CD4-positive, alpha-beta T cell treated with Interleukin-10 for 1 hour (primary cell): Measurements from ENCODE around the gene DHX58.

Source experiments
- DNase-seq: peaks from one replicate; pipeline ENCODE4 v3.0.0-alpha.2; 2020

DHX58 gene

DNA sequence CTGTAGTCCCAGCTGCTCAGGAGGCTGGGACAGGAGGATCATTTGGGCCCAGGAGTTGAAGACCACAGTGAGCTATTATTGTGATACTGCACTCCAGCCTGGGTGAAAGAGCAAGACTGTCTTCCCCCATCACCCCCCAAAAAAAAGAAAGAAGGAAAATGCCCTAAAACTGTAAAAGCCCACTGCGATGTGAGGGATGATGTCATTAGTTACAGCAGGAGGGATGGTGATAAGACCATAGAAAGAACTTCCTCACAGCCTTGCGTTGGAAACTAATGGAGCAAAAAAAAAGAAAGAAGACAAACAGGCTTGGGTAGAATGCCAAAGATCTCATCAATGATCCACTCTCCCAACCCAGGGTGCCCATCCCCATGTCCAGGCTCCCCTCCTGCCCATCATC lies 33.0 kb downstream of the DHX58 start:
- DNase-seq = no peak

DNA sequence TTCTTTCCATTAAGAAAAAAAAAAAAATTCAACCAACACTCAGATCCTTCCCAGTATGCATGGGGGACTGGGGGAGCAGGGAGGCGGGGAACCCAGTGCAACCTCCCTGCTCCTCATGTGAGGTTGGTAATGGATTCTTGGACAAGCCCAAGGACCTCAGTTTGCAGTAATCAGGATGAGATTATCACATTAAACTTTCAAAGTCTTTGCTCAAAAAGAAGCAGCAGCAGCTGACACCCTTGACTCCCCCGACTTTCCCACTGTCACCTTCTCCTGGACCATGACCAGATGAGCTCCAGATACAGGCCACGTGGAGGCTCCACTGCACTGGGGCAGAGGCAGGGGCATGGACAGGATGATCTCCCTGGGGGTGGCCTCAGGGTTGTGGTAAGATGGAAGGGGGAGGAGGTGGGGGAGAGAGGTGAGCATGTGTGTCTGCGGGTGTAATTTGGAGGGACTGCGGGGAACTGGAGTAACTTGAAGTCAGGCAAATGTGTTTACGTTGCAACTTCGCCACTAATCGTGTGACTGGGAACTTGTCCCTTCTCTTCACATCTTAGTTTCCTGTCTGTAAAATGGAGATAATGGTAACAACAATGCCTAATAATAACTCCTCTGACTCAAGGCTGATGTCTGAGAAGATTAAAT lies 34.0 kb downstream of the DHX58 start:
- no peak for DNase-seq

DNA sequence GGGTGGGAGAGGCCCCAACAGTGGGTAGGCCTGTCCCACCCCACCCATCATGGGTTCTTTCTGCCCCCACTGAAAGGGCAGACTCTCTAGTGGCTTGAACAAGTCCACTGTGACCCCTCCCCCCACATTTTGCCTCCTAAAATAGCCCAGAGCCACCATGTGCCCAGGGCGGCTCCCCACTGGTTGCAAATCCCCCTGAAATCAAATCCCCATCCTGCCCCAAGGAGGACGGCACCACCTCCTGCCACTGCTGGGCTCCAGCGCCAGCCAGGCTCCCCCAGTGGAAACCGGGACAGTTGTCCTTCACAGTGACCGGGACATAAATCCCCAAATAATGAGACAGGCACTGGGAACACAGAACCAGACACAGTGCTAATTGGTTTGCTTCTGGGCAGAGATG lies 34.8 kb downstream of the DHX58 start:
- DNase-seq = no peak

DNA sequence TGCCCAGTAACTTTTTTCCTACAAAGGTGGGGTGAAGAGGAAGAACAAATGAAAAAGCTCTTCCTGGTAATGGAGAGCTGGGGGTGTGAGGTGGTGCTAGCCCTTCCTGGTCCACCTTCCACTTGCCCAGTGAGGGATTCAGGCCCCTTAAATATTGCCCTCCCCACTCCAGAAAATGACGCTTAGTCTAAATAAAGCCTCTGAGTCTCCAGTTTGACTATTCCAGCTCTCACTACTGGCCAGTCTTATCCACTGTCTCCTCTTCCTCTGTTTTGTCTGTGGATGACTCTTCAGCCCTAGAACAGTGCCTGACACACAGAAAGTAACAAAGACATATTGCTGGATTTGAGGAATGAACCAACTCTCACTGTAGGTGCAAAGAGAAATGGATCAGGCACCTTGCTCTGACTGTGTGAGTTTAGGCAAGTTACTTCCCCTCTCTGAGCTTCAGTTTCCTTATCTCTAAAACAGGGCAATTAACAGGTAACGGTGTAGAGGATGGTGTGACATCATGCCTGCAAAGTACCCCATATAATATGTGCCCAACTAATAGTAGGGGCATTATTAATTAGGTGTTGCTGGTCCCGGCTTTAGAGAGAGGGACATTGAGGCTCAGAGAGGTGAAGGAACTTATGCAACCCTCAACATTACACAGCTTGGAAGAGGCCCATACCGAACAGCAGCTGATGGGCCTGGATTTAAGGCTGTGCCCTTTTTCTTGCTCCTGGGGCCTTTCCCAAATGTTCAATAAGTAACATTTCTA lies 35.5 kb downstream of the DHX58 start:
- no peak for DNase-seq

DNA sequence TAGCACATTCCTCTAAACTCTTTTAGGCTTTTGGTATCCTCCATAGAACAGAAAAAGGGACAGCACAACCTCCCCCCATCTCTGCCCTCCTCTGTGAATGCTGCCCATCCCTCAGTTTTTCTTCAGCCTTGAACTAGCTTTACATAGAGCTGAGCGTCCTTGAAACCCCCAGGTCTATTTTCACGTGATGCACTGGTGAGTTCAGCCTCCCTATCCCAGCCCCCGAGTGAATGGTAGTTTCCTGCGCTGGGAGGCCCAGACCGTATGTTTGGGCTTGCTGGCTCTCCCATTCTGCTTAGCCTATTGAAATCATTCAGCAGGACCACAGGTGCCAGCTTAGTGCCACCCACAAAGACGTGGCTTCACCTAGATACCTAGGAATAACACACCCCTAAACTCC lies 36.7 kb downstream of the DHX58 start:
- DNase-seq = no peak

DNA sequence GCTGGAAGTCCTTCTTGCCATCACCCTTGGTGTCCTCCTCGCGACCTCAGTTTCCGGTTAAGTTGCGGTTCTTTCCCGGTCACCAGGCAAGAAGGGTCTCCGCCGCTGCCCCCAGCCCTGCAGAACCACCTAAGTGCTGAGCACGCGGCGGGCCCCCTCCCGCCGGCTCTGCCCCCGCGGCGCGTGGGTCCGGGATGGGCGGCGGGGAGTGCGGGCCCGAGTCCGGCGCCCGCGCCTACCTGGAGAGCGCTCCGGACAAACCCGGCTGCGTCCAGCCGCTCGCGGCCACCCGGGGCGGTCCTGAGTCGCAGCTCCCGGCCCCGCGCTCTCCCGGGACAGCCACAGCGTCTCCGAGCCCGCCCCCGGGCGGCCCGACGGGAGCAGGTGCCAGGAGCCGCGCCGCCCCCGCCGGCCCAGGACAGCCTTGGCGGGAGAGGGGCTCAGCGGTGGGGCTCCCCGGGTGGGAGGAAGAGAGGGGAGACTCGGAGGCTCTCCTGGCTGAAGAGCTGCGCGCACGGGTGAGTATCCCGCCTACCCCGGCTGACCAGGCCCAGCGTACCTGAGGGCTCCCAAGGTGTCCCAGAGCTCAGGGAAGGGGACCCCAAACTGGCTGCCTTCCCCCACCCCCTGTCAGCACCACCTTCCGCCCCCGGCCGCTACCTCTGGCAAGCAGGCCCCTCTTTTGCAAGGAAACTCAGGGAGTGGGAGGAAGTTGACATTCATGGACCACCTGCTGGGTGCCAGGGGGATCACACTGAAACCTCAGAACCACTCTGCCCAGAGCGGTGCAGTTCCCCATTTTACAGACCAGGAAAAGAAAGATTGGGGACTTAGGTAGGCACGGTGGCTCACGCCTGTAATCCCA lies 40.0 kb downstream of the DHX58 start:
- no peak for DNase-seq

DNA sequence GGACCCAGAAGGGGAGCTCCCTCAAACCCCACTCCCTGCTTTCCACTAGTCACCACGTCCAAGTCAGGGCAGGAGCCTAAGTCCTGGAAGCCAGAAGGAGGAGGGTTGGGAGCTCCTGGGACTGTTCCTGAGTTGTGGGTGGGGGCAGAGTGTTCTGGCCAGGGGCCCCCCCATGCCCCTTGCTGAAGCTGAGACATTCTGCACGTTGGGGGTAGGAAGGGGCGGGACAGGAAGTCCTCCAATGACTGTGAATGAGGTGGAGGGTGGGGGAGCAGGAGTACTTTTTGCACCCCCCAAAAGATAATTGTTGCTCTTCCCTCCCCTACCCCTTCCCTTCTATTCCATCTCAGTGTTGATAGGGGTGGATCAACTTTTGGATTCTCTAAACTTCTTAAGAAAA lies 40.7 kb downstream of the DHX58 start:
- no peak for DNase-seq

DNA sequence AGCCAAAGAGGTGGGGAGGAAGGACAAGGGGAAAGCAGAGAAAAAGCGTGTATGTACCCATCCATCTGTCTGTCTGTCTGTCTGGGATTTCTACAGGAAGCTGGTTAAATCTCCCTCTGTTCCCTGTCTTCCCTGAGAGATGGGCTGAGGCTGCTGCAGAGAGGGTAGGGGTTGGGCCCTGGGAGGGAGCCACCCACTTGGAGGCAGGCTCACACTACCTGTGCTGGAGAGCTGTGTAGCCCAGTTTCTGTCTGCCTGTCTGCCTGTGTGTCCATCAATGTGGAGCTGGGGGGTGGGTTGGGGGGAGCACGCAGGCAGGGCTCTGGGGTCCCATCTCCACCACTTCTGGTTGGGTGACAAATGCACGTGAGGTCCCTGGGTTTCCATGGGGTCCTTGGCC lies 43.5 kb downstream of the DHX58 start:
- no peak for DNase-seq

DNA sequence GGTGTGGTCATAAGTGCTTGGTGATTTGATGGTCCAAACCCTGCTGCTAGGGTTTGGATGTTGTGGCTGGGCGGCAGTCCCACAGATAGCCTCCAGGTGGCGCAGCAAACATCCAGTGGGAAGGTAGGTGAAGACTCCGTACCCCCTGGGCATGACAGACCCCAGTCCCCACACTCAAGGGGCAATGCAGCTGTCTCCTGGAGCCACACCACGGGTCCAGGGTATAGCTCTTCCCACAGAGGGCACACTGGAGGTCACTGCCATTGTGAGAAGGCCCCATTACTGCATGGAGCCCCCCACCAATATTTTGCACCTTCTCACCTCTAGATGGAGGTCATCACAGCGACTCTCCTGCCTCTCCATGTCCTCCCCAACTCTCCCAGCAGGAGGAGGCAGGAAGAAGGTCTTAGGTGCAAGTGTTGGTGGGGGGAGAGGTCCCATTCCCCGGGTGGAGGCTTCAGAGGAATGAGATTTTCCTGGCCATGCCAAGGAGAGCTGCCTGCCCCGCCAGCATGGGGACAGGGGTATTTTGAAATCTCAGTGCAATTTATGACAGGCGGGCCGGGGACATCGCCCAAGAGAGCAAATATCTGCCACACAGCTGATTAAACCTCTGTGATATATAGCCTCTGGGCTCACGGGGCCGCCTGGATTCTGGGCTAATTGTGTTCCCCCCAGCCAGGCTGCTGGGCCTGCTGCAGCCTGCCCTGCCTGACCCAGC lies 45.0 kb downstream of the DHX58 start:
- peak; percentile 76 for DNase-seq

DNA sequence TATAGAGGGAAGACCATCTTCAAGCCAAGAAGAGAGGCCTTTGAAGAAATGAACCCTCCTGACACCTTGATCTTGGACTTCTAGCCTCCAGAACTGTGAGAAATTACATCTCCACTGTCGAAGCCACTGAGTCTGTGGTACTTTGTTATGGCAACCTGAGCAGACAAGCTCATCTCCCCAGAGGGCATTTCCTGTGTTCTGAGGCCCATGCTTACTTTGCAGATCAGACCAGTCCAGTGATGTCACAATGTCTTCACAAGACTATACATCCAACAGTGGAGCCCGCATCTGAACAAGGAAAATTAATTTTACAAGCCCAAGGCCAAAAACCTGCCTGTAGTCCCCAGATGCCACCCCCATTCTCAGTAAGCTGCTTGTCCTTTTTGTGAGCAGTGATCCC lies 47.3 kb downstream of the DHX58 start:
- DNase-seq = no peak

DNA sequence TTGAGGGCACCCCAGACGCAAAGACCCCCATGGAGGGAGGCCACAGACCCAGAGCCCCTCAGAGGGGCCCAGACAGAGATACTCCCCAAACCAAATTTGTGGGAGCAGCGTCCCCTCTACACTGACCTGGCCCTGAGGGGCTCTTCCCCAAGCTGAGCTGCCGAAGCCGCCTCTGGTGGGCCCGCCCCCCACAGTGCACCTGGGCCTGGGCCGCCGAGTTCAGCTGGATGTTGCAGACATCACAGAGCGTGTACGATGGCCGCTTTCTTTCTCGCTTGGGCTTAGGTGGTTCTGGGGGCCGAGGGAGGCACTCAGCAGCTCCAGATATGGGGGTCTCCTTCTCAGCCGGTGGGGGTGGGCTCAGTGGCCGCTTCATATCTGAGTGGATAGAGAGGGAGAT lies 49.8 kb downstream of the DHX58 start:
- no peak for DNase-seq

DNA sequence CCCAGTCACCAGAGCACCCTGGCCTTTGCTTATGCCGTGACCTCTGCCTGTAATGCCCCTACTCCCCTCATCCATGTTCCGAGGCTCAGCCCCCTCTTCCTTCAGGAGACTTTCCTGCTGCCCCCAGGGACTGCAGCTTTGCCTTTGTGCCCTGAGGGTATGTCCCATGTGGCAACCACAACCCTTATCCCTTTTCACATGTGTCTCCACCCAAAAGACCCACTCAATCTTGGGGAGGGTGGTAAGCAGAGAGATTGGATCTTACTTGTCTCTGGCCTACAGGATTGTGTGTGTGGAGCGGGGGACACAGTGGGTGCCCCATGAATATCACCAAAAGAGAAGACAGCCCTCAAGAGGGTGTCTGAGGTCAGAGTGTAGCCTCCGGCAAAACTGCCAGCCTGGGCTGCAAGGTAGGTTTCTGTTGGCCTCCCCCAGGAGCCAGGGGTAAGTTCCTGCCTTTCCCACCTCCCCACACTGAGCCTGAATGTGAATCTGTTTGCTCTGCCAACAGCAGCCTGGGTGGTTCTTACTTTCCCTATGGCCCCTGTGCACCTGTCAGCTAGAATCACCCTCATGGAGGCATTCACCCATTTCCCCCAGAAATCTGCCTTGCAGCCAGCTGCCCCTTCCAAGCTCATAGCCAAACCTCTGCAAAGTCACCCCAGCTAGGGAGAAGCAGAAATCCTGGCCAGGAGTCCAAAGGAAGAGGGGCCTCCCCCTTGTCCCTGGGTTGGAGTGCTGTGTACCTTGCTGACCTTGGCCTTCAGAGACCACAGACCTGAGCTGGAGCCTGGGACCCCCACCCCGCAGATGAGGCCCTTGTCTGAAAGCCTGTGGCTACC lies 50.6 kb downstream of the DHX58 start:
- no peak for DNase-seq

DNA sequence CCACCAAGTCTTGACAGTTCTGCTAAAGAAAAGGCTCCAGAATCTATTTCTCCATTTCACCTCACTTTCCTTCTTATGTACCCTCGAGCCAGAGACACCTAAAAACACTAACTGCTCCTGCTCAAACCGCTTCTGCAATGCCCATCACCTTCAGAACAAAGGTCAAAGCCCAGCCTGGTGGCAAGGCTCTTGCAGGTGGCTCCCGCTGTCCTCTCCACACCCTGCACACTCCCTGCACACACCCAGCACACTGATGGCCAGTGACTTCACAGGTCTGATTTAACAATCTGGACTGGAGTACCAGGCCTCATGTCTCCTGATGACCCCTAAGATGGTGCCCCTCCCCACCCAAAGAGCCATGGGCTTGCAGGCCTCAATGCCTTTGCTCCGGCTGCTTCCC lies 52.3 kb downstream of the DHX58 start:
- no peak for DNase-seq

DNA sequence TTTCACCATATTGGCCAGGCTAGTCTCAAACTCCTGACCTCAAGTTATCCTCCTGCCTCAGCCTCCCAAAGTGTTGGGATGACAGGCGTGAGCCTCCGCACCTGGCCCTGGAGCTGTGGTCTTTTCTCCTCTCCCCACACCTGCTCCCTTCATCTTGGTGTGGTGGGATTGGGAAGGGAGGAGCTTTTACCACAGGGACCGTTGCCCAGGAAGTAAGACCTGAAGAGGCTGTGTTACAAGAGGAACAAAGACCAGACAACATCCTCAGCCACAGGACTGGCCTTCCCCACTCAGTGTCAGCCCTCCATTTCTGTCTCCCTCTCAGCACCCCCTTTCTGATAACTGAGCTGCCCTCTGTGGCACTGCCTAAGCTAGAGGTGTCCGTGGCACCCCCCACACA lies 52.7 kb downstream of the DHX58 start:
- no peak for DNase-seq

DNA sequence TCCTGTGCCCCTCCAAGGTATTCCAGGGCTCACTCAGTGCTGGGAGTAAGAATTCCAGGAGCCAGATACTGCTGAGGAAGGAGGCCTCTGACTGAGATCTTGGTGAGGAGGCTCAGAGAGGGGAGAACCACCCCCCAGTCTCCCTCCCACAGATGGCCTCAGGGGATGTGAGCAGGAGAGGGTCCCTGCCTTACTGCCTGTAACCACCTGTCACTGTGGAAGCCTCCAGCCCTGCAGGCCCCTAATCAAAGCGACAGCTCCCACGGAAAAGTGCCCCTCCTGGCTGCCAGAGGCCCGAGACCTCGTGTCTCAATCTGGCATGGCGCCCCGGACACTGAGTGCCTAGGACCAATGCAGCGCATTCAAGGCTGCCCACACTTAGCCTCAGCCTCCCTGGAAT lies 54.5 kb downstream of the DHX58 start:
- no peak for DNase-seq

DNA sequence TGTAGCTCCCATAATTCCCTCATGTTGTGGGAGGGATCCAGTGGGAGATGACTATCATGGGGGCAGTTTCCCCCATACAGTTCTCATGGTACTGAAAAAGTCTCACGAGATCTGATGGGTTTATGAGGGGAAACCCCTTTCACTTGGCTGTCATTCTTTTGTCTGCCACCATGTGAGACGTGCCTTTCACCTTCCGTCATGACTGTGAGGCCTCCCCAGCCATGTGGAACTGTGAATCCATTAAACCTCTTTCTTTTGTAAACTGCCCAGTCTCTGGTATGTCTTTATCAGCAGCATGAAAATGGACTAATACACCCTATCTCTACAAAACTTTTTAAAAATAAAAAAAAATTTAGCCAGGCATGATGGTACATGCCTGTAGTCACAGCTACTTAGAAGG lies 55.9 kb downstream of the DHX58 start:
- no peak for DNase-seq

DNA sequence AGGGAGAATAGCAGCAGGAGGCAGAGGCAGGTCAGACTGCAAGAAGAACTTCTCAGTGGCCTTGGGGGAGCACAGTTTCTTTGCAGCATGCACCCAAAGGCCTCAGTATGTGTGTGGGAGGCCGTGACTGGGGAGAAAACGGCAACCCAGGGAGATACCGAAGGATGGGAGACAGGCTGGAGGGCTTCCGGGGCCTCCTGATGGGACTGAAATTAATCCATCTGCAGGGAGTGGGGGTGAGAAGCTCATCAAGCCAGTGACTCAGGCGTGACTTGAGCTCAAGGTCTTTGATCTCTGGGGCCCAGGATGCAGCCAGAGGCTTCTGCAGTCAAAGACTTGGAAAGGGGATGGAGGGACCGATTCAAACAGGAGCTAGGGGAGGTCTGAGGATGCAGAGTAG lies 57.0 kb downstream of the DHX58 start:
- DNase-seq = no peak

DNA sequence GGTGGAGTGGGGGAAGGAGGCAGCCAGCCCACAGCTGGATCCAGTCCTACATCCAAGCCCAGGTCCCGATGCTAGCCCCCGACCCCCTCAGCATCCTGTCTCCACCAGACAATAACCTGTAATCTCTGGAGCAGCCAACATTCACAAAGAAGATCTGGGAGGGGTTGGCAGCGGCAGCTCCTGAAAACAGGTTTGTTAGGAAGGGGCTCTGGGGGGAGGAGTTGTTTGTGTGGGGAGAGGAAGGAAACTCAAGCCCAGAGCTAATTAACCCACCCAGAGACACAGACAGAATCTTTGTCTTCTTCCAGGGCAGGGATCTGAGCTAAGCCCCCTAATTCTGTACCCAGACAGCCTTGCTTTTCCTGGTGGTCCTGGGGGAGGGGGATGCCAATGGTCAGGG lies 57.5 kb downstream of the DHX58 start:
- DNase-seq = no peak

DNA sequence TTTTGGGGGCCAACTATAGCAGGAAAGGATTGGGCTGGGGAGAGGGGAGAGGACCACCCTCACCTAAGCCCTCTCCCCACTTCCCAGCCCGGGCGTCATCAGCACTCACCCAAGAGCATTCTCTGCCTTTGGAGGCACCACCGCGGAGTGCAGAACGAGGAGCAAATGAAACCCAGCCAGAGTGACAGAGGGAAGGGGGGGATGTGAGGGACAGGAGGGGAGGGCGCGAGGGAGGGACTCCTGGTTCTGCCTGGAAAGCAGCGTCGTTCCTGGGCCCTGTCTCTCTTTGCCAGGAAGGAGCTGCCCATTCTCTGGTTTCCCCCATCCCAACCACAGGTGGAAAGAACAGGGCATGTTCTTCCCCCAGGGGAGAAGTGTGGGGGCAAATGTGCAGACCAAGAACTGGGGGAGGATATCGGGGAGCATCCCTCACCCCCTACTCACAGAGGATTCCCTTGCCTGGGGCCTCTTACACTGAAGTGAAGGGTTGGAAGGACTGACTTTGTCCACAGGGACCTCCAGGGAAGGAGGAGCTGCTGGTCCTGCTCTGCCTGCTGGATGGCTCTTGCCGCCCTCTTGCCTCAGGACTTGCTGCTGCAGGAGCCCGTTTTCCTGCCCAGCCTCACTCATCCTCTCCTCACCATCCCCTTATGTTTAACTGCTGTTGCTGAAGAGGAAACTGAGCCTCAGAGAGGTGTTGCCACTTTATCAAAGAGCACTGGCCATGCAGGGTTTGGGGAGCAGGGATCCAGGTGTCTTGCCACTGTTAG lies 58.6 kb downstream of the DHX58 start:
- no peak for DNase-seq

DNA sequence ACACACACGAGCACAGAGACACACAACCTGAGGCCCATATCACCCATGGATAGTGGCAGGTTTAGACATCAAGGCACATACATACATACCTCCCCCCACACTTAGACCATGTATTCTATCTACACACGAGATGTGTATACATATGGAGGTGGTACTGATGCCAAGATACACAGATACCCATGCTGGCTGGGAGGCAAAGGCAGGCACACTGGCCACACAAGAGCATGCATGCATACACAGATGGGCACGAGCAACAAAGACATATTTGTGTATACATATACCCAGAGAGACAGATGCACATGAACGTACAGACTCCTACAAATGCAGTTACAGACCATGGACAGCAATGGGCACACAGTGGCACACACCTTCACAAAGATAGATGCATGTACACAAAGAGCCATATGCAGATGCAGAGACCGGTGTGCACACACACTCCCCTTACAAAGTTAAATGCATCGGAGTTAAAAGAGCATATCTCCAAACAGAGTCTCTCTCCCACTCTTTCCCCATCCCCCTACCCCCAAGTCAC lies 60.1 kb downstream of the DHX58 start:
- no peak for DNase-seq

DNA sequence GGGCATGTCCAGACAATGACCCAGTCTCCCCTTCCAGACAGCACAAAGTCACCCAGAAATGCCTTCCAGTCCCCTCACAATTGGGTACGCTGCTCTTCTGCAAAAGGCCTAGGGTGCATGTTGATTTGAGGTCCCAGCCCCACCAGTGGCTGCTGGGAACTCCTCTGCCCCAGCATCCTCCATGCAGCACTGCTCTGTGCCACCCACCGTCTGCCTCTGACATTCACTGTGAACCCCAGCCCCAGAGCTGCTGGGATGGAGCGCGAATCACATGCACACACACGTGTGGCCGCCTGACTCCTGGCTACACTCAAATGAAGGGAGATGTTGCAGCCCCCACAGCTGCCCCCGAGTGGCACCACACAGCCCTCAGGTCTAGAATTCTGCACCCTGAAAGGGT lies 60.9 kb downstream of the DHX58 start:
- DNase-seq = no peak
